A549 (cell line): ENCODE measurements around the gene KRT73.

ENCODE experiments used
- RCOR1 ChIP-seq: fragments of 150-350 bp; IDR thresholded peaks from 2 replicates; pipeline ENCODE4 v1.6.1; 2014; ENCODE audit warnings: antibody characterized with exemption, low read length, low read depth
- TF ChIP-seq, protein P1 (sequence below): fragments of >200 bp; sonication (Bioruptor Twin); formaldehyde crosslinking; IDR thresholded peaks from 3 replicates; pipeline ENCODE4 v1.5.1; 2016
- TF ChIP-seq, protein P2 (sequence below): IDR thresholded peaks from 2 replicates; pipeline ENCODE4 v1.6.1; 2012

DNA sequence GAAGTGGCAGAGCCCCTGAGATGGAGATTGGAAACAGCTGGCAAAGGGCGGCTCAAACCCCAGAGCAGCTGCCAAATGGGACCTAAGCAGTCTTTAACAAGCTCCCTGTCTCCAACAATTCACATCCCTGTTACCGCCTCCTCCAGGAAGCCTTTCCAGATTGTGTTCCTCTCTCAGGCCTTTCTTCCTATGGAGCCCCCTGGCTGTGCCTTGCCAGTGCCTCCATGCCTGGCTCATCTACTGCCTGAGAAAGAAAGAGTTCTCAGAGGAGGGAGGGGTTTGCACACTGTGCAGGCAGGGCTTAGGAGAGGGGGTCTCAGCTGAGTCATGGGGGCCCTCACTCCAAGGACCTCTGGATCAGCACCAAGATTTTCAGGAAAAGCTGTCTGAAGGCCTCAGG lies 35.9 kb downstream of the KRT73 start:
- TF ChIP-seq, protein P1, sequence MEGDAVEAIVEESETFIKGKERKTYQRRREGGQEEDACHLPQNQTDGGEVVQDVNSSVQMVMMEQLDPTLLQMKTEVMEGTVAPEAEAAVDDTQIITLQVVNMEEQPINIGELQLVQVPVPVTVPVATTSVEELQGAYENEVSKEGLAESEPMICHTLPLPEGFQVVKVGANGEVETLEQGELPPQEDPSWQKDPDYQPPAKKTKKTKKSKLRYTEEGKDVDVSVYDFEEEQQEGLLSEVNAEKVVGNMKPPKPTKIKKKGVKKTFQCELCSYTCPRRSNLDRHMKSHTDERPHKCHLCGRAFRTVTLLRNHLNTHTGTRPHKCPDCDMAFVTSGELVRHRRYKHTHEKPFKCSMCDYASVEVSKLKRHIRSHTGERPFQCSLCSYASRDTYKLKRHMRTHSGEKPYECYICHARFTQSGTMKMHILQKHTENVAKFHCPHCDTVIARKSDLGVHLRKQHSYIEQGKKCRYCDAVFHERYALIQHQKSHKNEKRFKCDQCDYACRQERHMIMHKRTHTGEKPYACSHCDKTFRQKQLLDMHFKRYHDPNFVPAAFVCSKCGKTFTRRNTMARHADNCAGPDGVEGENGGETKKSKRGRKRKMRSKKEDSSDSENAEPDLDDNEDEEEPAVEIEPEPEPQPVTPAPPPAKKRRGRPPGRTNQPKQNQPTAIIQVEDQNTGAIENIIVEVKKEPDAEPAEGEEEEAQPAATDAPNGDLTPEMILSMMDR, result no peak
- no peak for TF ChIP-seq RCOR1
- TF ChIP-seq, protein P2, sequence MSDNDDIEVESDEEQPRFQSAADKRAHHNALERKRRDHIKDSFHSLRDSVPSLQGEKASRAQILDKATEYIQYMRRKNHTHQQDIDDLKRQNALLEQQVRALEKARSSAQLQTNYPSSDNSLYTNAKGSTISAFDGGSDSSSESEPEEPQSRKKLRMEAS, result no peak
